Dermis microvascular lymphatic vessel endothelial cell (primary cell): ENCODE measurements around the gene COQ2. TPM values are rescaled to one million over a fixed set of nuclear protein-coding genes. Genes with fewer than 3 reads are reported as not detected.
A peak's percentile ranks its signal among the peaks of the same experiment; 100 is the strongest.
"Not testable (repeated sequence)": the region's sequence is repeated elsewhere in the genome, so short reads cannot be mapped to it uniquely, and the experiment has no call there.

ENCODE experiments used
- DNase-seq, 2 donors: peaks; one replicate each; pipeline versions ENCODE4 v3.0.0 to v3.0.0-alpha.2; 2010; ENCODE audit warnings: low read depth in 2 of 2
- total RNA-seq: library from RNA; depleted of rRNA; stranded (reverse); fragments of >200 nt; gene quantifications from 2 replicates; pipeline ENCODE4 v1.2.1, GENCODE V29; 2014

The COQ2 gene
- total RNA-seq, 1 donor from 2014 or later: 20.3 TPM

GRCh38 chr4:83283181-83283580 is 1.4 kb downstream of the COQ2 start:
- DNase-seq: no peak

DNA sequence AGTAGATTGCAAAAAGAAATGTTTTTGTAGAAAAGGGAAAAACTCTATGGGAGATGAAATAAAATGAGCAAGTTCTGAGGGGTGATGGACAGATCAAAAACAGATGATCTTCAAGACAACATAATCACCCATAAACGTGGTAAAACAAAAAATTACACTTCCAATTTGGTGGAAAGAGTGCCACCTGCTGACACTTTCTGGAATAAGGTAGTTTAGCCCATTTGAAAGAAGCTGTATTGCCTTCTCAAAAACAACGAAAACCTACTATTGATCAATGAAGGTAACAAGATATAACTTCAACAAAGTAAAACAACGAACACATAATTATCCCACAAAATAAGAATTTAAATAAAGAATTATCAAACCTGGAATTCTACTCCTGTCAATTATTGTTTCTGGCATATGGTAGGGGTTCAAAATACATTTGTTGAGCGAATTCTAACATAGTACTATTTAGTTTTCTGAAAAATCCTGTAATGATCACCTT is 2.5 kb downstream of the COQ2 start:
- DNase-seq: peak; percentile 54 to 63

DNA sequence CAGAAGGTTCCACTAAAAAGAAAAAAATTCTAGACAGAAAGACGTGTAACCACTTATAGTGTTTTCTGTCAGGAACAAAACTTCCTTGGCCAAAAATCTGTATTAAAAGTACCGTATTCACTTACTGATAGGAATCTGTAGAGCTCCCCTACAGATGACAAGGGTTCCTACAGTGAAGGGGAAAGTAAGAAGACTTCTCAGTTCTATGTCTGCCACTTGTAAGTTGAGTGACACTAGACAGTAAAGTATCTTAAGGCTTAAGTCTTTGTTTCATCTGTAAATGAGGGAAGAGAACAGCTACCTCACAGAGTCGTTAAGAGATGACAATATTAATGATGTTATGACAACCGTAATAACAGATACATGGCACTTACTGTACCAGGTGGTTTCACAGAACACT is 3.3 kb downstream of the COQ2 start:
- DNase-seq: peak in 1 of 2 donors; percentile 9

GRCh38 chr4:83276299-83277040 is 8.1 kb downstream of the COQ2 start:
- no peak for DNase-seq

DNA sequence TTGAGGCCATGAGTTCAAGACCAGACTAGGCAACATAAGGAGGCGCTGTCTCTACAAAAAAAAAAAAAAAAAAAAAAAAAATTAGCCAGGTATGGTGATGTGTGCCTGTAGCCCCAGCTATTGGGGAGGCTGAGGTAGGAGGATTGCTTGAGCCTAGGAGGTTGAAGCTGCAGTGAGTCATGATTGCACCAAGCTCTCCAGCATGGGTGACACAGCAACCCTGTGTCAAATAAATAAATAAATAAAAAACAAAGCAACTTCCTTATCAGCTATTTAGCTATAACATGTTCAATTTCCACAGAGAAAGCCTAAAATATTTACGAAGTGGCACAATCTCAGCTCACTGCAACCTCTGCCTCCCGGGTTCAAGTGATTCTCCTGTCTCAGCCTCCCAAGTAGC is 10.7 kb downstream of the COQ2 start:
- not testable (repeated sequence) for DNase-seq

GRCh38 chr4:83272900-83273299 is 11.7 kb downstream of the COQ2 start:
- DNase-seq: no peak

DNA sequence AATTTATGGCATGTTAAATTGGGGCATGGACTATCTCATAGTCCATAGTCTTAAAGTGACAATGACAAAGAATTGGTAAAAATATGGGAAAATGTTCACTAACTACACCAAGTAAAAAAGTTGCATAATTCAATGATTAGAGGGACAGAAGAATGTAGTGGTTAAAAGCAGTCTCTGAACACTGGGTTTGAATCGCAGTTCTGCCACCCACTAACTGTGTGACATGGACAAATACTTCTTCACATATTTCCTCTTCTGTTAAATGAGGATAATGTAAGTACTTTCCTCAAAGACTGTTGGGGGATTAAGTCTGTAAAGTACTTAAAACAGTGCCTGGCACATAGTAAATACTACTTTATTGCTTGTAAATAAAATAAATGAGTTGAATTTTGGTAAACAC is 15.3 kb downstream of the COQ2 start:
- DNase-seq: no peak

- no peak for DNase-seq
These were observed 16.1 kb downstream of the COQ2 start for GRCh38 chr4:83268491-83268890.

- DNase-seq: no peak
These were observed 16.6 kb downstream of the COQ2 start for GRCh38 chr4:83267830-83268475.

GRCh38 chr4:83267121-83267829 is 17.3 kb downstream of the COQ2 start:
- no peak for DNase-seq

DNA sequence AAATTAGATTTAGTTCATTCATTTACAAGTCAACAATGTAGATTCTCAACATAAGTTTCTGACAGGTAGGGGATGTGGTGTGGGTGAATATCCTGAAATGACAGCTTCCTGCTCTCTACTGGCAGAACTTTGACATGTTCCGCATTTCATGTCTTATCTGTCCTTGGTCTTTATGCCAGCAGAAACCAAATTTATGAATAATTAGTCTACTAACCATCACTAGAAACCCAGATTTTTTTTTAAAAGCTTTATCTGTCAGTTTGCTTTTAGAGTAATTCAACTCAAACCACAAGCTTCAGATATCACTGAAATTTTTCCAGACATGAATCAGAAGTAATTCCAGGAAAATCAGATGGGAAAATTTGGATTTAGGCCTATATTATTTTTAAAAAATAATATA is 17.9 kb downstream of the COQ2 start:
- DNase-seq: no peak

- DNase-seq: no peak
These were observed 21.5 kb downstream of the COQ2 start for GRCh38 chr4:83263106-83263505.

GRCh38 chr4:83262682-83263081 is 21.9 kb downstream of the COQ2 start:
- no peak for DNase-seq

GRCh38 chr4:83261307-83261706 is 23.3 kb downstream of the COQ2 start:
- DNase-seq: no peak

DNA sequence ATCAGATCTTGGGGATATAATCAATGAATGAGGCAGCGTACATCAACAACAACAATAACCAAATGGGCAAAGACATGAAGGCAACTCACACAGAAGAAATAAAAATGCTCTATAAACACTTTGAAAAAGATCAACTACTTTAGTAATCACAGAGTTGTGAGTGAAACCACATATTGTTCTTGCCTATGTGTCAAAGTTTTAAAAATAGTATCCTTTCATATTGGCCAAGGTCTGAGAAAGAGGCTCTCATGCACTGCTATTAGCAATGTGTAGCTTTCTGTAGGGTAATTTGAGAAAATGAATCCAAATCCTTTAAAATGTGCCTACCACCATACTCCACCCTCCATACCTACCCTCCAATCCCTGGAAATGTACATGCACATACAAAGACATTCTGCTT is 25.0 kb downstream of the COQ2 start:
- DNase-seq: no peak

- DNase-seq: no peak
These were observed 26.1 kb downstream of the COQ2 start for GRCh38 chr4:83258461-83258860.

- no peak for DNase-seq
These were observed 26.8 kb downstream of the COQ2 start for GRCh38 chr4:83257811-83258210.

GRCh38 chr4:83255584-83255983 is 29.0 kb downstream of the COQ2 start:
- DNase-seq: peak; percentile 25 to 85

- DNase-seq: peak; percentile 51 to 78
These were observed 31.7 kb downstream of the COQ2 start for GRCh38 chr4:83252782-83253405.

- DNase-seq: no peak
These were observed 33.2 kb downstream of the COQ2 start for GRCh38 chr4:83251447-83251830.

DNA sequence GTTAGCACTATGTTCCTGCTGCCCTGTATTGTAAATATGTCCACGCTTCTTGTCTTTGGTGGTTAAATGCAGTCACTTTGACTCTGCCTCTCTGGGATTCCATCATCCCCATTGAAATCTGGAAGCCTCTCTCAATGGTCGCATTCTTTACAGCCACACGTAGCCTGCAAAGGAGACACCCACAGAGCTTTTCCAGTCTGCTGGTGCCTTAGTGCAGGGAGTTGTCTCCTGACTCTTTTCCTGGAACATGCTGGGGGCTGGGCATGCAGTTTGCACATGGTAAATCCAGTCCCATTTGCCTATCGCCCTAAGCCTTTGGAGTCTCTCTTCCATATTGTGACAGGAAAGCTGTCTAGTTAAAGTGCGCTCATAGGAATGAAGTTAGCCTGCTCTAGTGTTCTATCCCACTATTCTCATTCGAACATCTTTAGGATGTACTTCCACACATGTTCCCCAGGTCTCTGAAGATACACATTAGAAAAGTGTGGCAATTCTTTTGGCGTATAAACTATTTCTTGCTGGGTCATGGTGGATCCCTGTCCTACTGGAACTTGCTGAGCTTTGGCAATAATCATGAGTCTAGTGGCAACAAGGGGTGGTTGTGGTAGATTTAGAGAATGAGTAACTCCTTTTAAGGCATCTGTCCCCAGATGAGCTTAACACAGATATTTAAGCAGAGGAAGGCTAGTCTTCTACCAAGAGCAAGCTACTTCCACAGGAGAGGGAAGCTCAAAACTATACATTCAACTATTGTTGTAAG is 33.7 kb downstream of the COQ2 start:
- DNase-seq: no peak
